Measurements from ENCODE around the gene SPOPL. TPM values are rescaled to one million over a fixed set of nuclear protein-coding genes. Genes with fewer than 3 reads are reported as not detected.

SPOPL gene
- total and polyA plus RNA-seq, 4 donors = 3.4 to 15.8 (median 9.4) TPM

- Histone ChIP-seq H3K9ac (ENCODE audit: low read depth in 1 of 2, low read length in 2 of 2) (no peak overlapping the region), H3K4me3 (ENCODE audit: low read depth in 1 of 3, low read length in 3 of 3) (no peak overlapping the region), H3K27me3 (ENCODE audit: control insufficient read depth in 4 of 4, insufficient read depth in 4 of 4, low read length in 3 of 4) (no peaks in the 10 kb centered on the region), H3K27ac (ENCODE audit: low read depth in 1 of 2, low read length in 2 of 2) (no peak overlapping the region), H3K36me3 (ENCODE audit: control insufficient read depth in 4 of 4, insufficient read depth in 3 of 4, low read depth in 1 of 4, low read length in 3 of 4) (no peaks in the 10 kb centered on the region), H3K4me1 (ENCODE audit: control insufficient read depth in 4 of 4, insufficient read depth in 4 of 4, low read length in 3 of 4) (no peaks in the 10 kb centered on the region), H3K9me3 (ENCODE audit: control insufficient read depth in 4 of 4, low read length in 3 of 4) (no peaks in the 10 kb centered on the region)
- 70% methylated on average over 4 of the region's 4 CpGs for WGBS
- DNase-seq (ENCODE audit: low spot score) = no peak
- TF ChIP-seq NR2F2 (IDR thresholded peaks at IDR 0.05) = no peak
- TF ChIP-seq HNF4G (IDR thresholded peaks at IDR 0.05) = no peak
- no peak for TF ChIP-seq GABPA (IDR thresholded peaks at IDR 0.05 in 1 of 2, conservative IDR thresholded peaks at IDR 0.05 in 1 of 2)
- no peak for TF ChIP-seq MAX (IDR thresholded peaks at IDR 0.05)
- no peak for TF ChIP-seq EGR1 (IDR thresholded peaks at IDR 0.05; ENCODE audit: low read depth in 2 of 2)
- TF ChIP-seq ATF3 (IDR thresholded peaks at IDR 0.05) = no peak
- TF ChIP-seq TAF1 (conservative IDR thresholded peaks at IDR 0.05) = no peak
- no peak for TF ChIP-seq YY1 (IDR thresholded peaks at IDR 0.05)
Observed at GRCh38 chr2:138474100-138474825, 27.3 kb upstream of the SPOPL start.

- Histone ChIP-seq H3K27ac (ENCODE audit: low read depth in 1 of 2, low read length in 2 of 2) (no peak overlapping the region), H3K9ac (ENCODE audit: low read depth in 1 of 2, low read length in 2 of 2) (no peak overlapping the region), H3K27me3 (ENCODE audit: control insufficient read depth in 4 of 4, insufficient read depth in 4 of 4, low read length in 3 of 4) (no peaks in the 10 kb centered on the region), H3K36me3 (ENCODE audit: control insufficient read depth in 4 of 4, insufficient read depth in 3 of 4, low read depth in 1 of 4, low read length in 3 of 4) (no peaks in the 10 kb centered on the region), H3K4me3 (ENCODE audit: low read depth in 1 of 3, low read length in 3 of 3) (no peak overlapping the region), H3K9me3 (ENCODE audit: control insufficient read depth in 4 of 4, low read length in 3 of 4) (no peaks in the 10 kb centered on the region), H3K4me1 (ENCODE audit: control insufficient read depth in 4 of 4, insufficient read depth in 4 of 4, low read length in 3 of 4) (no peaks in the 10 kb centered on the region)
- 68% methylated on average over 4 of the region's 4 CpGs for WGBS
- TF ChIP-seq RXRA (IDR thresholded peaks at IDR 0.05) (no peak), CTCF (IDR thresholded peaks at IDR 0.05; ENCODE audit: low read depth, low read length, missing input control) (no peak), SP1 (IDR thresholded peaks at IDR 0.05) (no peak), YY1 (IDR thresholded peaks at IDR 0.05) (no peak), NR2F2 (IDR thresholded peaks at IDR 0.05) (no peak)
- DNase-seq (ENCODE audit: low spot score) = no peak
Observed at GRCh38 chr2:138475277-138475776, 26.2 kb upstream of the SPOPL start.

- Histone ChIP-seq H3K4me3 (ENCODE audit: low read depth in 1 of 3, low read length in 3 of 3) (no peak overlapping the region), H3K27me3 (ENCODE audit: control insufficient read depth in 4 of 4, insufficient read depth in 4 of 4, low read length in 3 of 4) (no peaks in the 10 kb centered on the region), H3K4me1 (ENCODE audit: control insufficient read depth in 4 of 4, insufficient read depth in 4 of 4, low read length in 3 of 4) (no peaks in the 10 kb centered on the region), H3K9ac (ENCODE audit: low read depth in 1 of 2, low read length in 2 of 2) (no peak overlapping the region), H3K36me3 (ENCODE audit: control insufficient read depth in 4 of 4, insufficient read depth in 3 of 4, low read depth in 1 of 4, low read length in 3 of 4) (no peaks in the 10 kb centered on the region), H3K27ac (ENCODE audit: low read depth in 1 of 2, low read length in 2 of 2) (no peak overlapping the region), H3K9me3 (ENCODE audit: control insufficient read depth in 4 of 4, low read length in 3 of 4) (no peaks in the 10 kb centered on the region)
- DNase-seq (ENCODE audit: low spot score) = no peak
- TF ChIP-seq RAD21 (IDR thresholded peaks at IDR 0.05) (no peak), ATF3 (IDR thresholded peaks at IDR 0.05) (no peak), REST (IDR thresholded peaks at IDR 0.05) (no peak), JUND (IDR thresholded peaks at IDR 0.05) (no peak), NR2F2 (IDR thresholded peaks at IDR 0.05) (no peak), RXRA (IDR thresholded peaks at IDR 0.05) (no peak), EGR1 (IDR thresholded peaks at IDR 0.05; ENCODE audit: low read depth in 2 of 2) (no peak), TAF1 (conservative IDR thresholded peaks at IDR 0.05) (no peak), FOXA2 (IDR thresholded peaks at IDR 0.05) (no peak), ZBTB33 (IDR thresholded peaks at IDR 0.05) (no peak), MAX (IDR thresholded peaks at IDR 0.05) (no peak), SP1 (IDR thresholded peaks at IDR 0.05) (no peak), HNF4A (conservative IDR thresholded peaks at IDR 0.05) (no peak), YY1 (IDR thresholded peaks at IDR 0.05) (no peak), FOXA1 (IDR thresholded peaks at IDR 0.05) (no peak)
Observed at GRCh38 chr2:138476186-138476585, 25.4 kb upstream of the SPOPL start.

Data from liver (tissue), 9 donors.